Measurements from ENCODE around the gene BMP2K.

The BMP2K gene

DNA sequence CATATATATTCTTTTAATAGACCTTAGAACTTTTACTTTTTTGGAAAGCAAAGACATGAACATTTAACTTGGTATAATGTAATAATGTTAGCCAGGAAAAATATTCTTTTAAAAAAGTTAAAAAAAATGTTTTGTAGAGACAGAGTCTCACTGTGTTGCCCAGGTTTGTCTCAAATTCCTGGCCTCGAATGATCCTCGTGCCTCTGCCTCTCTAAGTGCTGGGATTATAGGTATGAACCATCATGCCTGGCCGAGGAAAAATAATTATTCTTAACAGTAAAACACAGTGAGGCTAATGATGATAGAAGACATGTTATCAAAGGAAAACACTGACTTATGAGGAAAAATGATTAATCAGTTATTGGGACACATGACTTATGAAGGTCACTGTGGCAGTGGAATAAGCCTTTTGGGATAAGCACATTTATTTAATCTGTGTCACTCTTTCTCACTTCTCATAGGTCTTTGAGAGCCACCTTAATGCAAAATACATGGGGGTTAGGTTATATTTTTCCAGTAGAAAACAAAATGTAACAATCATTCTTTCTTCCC, 6.0 kb upstream of the BMP2K start:
- Mint-ChIP-seq H3K4me3 (no peak overlapping the region), H3K27ac (no peak overlapping the region), H3K36me3 (ENCODE audit: low read depth) (peaks cover under 1% of the 10 kb centered on the region), H3K4me1 (ENCODE audit: low read depth) (peaks cover 23% of the 10 kb centered on the region), H3K9me3 (no peaks in the 10 kb centered on the region), H3K27me3 (no peaks in the 10 kb centered on the region)
- intact Hi-C loops (cut with micrococcal nuclease), result loop anchor here (10.0 kb wide), 1 partner anchor 45 kb away; no protein-coding TSS in a partner anchor

DNA sequence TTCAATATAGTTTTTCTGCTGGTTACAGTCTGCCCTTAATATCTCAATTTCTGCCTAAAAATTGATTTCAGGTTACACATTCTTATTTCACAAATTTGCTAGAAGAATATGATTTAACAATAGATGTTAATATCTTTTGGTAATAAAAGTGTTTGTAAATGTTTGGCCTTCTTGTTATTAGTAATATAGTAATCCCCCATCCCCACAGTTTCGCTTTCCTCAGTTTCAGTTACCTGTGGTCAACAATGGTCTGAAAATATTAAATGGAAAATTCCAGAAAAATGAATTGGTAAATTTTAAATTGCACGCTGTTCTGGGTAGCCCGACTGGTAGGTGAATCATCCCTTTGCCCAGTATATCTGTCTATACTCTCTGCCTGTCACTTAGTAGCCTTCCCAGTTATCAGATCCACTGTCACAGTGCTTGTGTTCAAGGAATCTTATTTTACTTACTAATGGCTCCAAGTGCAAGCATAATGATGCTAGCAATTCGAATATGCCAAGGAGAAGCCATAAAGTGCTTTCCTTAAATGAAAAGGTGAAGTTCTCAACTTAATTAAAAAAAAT, 3.5 kb upstream of the BMP2K start:
- Mint-ChIP-seq H3K27ac (no peak overlapping the region), H3K4me3 (no peak overlapping the region), H3K4me1 (ENCODE audit: low read depth) (peaks cover 13% of the 10 kb centered on the region), H3K27me3 (no peaks in the 10 kb centered on the region), H3K9me3 (no peaks in the 10 kb centered on the region), H3K36me3 (ENCODE audit: low read depth) (peaks cover 6% of the 10 kb centered on the region)
- intact Hi-C loops (cut with micrococcal nuclease), result loop anchor here (10.0 kb wide), 1 partner anchor 48 kb away; no protein-coding TSS in a partner anchor

DNA sequence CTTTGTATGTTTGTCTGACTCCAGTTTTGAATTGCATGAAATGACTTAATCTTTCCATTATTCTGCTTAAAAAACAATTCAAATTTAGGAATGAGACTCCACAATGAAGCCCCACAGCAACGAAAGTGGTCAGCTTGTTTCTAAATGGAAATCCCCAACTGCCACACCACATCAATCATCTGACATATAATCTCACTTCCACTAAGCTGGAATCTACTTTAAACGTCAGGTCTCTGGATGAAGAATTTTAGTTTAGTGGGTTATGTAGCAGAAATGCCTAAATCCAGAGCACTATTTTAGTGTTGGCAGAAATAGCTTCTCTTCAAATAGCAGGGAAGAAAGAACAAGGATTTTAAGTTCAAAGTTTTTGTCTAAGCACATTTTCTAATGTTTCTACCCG, 1.7 kb upstream of the BMP2K start:
- intact Hi-C loops (cut with micrococcal nuclease), result loop anchor here (1.0 to 10.0 kb wide), 2 partner anchors 24 to 50 kb away; no protein-coding TSS in a partner anchor
- Mint-ChIP-seq H3K4me3 (peak overlapping the region; percentile 86), H3K27me3 (no peaks in the 10 kb centered on the region), H3K4me1 (ENCODE audit: low read depth) (peaks cover 6% of the 10 kb centered on the region), H3K27ac (no peak overlapping the region), H3K36me3 (ENCODE audit: low read depth) (peaks cover 6% of the 10 kb centered on the region), H3K9me3 (no peaks in the 10 kb centered on the region)

DNA sequence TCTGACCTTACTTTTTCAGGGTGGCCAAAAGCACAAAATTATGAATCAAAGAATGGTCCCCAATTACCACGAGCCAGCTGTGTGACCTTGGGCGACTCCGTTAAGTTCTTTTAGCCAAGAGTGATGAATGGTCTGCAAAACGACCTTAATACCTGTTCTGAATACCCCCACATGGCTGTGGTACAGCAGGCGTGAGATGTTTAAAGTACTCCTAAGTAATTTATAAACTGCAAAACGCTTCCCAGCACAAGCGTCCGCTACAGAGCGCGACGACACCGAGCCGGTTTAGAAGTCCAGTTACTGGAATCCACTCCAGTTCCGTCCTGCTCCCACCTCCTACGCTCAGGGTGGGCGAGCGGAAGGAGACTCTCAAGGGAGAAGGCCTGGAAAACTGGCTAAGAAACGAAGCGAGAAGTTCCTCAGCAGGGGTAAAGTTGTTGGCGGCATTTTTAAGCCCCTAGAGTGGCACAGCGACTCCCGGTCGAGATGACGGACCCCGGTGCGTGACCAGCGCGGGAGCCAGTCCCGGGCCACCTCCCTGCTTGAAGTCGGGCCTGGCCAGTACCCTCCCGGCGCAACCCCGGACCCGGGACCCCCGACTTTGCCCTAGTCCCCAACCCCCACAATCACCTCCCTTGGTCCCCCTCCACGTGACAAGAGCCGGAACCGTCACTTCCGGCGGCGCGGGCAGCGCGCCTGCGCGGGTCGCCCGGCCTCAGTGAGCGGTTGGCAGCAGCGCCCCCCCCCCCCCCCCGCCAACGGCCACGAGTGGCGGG, 659 bp upstream of the BMP2K start:
- Mint-ChIP-seq H3K27ac (no peak overlapping the region), H3K9me3 (no peaks in the 10 kb centered on the region), H3K36me3 (ENCODE audit: low read depth) (peaks cover 6% of the 10 kb centered on the region), H3K4me1 (ENCODE audit: low read depth) (peaks cover 6% of the 10 kb centered on the region), H3K4me3 (peak overlapping the region; percentile 86), H3K27me3 (no peaks in the 10 kb centered on the region)
- intact Hi-C loops (cut with micrococcal nuclease), result loop anchor here (1.0 to 10.0 kb wide), 3 partner anchors 33 to 129 kb away; no protein-coding TSS in a partner anchor

DNA sequence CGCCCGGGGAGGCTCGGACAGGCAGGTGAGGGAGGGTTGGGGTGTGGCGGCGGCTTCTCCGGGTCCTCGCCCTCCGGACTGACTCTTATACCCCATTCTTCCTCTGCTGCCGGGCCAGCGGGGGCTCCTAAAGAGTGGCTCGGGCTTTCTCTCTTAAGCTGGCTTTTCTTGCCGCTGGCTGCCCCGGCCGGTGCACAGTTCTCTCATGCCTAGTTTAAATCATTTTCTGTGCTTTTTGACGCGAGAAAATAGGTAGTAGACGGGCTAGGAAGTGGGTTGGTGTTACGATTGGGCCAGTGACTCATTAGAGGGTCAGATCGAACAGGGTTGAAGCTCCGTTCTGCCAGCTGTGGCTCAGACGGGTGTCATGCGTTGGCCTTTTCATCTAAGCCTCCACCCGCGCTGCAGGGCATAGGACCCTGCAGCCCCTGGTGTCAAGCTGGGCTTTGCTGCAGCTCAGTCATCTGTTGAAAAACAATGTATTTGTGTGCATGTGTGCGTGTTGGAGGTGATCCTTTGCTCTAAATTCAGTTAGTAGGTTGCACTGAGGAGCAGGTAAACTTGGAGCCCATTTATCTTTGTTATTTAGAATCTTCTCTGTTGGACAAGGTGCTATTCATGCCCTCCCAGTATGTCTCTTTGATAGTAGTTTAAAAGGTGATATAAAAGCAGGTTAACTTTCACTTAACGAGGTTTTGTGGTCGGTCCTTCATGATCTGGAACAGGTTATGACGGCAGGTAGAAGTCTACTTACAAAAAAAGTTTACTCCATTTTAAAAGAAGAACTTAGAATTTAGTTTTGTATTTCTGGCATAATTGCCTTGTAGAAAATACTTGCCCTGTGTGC, 802 bp downstream of the BMP2K start:
- Mint-ChIP-seq H3K4me1 (ENCODE audit: low read depth) (peaks cover 6% of the 10 kb centered on the region), H3K36me3 (ENCODE audit: low read depth) (peaks cover 6% of the 10 kb centered on the region), H3K4me3 (no peak overlapping the region), H3K27me3 (no peaks in the 10 kb centered on the region), H3K27ac (no peak overlapping the region), H3K9me3 (no peaks in the 10 kb centered on the region)
- intact Hi-C loops (cut with micrococcal nuclease), result loop anchor here (1.0 to 10.0 kb wide), 3 partner anchors 35 to 131 kb away; no protein-coding TSS in a partner anchor

DNA sequence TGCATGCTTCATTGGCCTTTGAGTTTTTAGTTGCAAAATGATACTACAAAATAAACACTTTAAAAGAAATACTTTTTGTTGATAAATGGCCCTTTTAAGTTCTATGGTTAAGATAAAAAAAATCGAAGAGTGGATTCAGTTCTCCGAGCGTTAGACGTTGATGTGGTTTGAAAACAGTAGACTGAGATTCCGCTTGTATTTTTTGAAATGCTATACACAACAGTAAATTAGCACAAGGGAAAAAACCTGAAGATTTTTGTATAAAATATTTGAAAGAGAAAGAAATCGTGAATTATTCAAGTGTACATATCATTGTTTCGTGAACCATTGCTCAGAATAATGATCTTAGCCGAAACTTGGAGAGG, 1.4 kb downstream of the BMP2K start:
- H3K27ac Mint-ChIP-seq, result no peak overlapping the region
- H3K4me3 Mint-ChIP-seq, result no peak overlapping the region
- no peaks in the 10 kb centered on the region for H3K27me3 Mint-ChIP-seq
- H3K36me3 Mint-ChIP-seq (ENCODE audit: low read depth), result peaks cover 6% of the 10 kb centered on the region
- peaks cover 6% of the 10 kb centered on the region for H3K4me1 Mint-ChIP-seq (ENCODE audit: low read depth)
- H3K9me3 Mint-ChIP-seq, result no peaks in the 10 kb centered on the region
- intact Hi-C loops (cut with micrococcal nuclease), result loop anchor here (5.0 to 10.0 kb wide), 2 partner anchors 35 to 53 kb away; no protein-coding TSS in a partner anchor

DNA sequence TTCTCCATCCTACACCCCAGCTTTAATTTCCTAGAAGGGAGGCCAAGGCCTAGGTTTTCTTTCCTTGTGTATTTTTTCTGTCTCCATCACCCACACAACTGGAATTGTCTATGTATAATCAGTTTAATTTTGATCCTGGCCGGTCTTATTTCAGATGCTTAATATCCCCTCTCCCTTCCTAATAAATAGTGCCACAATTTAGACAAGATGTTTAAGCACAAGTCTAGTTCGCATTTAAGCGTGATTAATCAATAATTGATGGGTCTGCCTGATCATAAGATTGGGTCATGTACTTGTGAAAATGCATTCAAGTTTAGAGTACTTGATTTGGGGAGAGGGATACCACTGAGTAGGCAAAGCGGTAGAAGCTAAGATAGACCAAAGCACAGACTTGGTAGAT, 2.4 kb downstream of the BMP2K start:
- Mint-ChIP-seq H3K4me1 (ENCODE audit: low read depth) (peaks cover 5% of the 10 kb centered on the region), H3K27ac (no peak overlapping the region), H3K4me3 (no peak overlapping the region), H3K27me3 (no peaks in the 10 kb centered on the region), H3K9me3 (no peaks in the 10 kb centered on the region), H3K36me3 (ENCODE audit: low read depth) (peaks cover 6% of the 10 kb centered on the region)
- intact Hi-C loops (cut with micrococcal nuclease), result loop anchor here (5.0 to 10.0 kb wide), 2 partner anchors 36 to 54 kb away; no protein-coding TSS in a partner anchor

DNA sequence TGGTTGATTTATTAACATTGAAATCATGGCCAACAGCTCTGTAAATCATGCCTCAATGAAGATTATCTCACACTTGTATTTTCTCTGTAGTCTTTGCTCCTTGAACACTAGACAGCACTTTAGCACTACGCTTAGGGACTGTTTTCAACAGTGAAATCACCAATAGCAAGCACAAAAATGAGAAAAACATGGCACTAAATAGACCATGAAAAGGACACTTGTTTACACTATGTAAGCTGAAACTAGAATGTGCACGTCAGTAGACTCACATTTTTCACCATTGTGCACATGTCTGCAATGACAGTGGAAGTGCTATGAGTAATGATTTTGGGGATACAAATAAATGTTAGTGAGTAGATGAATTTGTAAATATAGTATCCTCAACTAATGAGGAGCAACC, 3.1 kb downstream of the BMP2K start:
- Mint-ChIP-seq H3K4me1 (ENCODE audit: low read depth) (peaks cover 5% of the 10 kb centered on the region), H3K4me3 (no peak overlapping the region), H3K36me3 (ENCODE audit: low read depth) (peaks cover 10% of the 10 kb centered on the region), H3K27me3 (no peaks in the 10 kb centered on the region), H3K9me3 (no peaks in the 10 kb centered on the region), H3K27ac (no peak overlapping the region)
- intact Hi-C loops (cut with micrococcal nuclease), result loop anchor here (5.0 to 10.0 kb wide), 2 partner anchors 37 to 54 kb away; no protein-coding TSS in a partner anchor

DNA sequence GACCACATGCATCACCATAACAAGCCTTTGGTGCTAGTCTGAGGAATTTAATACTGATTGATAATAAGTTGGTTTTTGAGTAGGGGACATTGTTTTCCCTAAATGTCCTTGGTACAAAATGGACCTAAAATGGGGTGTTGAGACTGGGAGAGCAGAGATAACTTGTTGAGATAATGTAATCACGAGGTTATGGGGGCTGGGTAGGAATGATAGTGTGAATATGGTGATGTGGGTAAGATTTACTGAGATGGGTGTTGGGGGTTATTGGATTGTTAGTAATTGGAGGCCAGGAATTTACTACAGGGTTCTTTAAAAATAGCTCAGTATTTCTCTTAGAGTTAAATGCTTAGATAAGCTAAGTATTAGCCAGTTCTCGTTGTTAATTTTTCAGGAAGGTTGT, 3.9 kb downstream of the BMP2K start:
- Mint-ChIP-seq H3K9me3 (no peaks in the 10 kb centered on the region), H3K4me3 (no peak overlapping the region), H3K36me3 (ENCODE audit: low read depth) (peaks cover 17% of the 10 kb centered on the region), H3K27ac (no peak overlapping the region), H3K27me3 (no peaks in the 10 kb centered on the region), H3K4me1 (ENCODE audit: low read depth) (peaks cover 6% of the 10 kb centered on the region)
- intact Hi-C loops (cut with micrococcal nuclease), result loop anchor here (5.0 kb wide), 2 partner anchors 37 to 168 kb away; no protein-coding TSS in a partner anchor

DNA sequence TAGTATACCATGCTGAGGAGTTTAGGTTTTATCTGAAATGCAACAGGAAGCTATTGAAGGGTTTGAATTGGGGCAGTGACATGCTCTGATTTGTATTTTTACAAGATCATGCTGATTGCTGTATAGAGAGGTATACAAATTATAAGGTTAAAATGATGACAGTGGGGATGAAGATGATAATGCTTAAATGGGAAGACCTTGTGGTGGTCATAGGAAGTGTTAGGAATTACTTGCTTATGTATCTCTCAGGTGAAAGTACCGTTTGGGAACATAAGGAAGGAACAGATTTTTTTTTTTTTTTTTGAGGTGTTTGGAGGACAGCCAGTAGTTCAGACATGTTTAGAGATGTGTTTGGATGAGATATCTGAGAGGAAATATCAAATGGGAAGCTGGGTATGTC, 5.0 kb downstream of the BMP2K start:
- peaks cover 18% of the 10 kb centered on the region for H3K36me3 Mint-ChIP-seq (ENCODE audit: low read depth)
- no peak overlapping the region for H3K4me3 Mint-ChIP-seq
- intact Hi-C loops (cut with micrococcal nuclease), result loop anchor here (5.0 kb wide), 2 partner anchors 36 to 169 kb away; no protein-coding TSS in a partner anchor
- no peaks in the 10 kb centered on the region for H3K9me3 Mint-ChIP-seq
- peaks cover 13% of the 10 kb centered on the region for H3K4me1 Mint-ChIP-seq (ENCODE audit: low read depth)
- no peaks in the 10 kb centered on the region for H3K27me3 Mint-ChIP-seq
- no peak overlapping the region for H3K27ac Mint-ChIP-seq

DNA sequence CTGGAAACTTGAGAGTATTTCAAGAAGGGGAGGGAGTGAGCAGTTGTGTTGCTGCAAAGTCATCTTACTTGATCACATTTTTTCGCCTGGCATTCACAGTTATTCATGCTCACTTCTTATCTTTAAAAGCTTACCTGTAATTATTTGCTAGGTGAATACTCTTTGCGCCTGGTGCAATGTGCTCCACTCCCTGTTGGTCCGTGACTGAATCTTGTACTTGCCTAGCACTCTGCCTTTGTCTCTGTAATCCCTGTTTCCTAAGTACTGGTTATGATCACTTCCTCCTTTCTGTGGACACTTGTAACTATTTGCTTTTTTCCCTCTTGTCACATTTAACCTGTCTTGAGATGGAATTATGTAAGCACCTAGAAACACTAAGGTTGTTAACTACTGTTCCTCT, 5.8 kb downstream of the BMP2K start:
- intact Hi-C loops (cut with micrococcal nuclease), result loop anchor here (5.0 kb wide), 2 partner anchors 35 to 170 kb away; no protein-coding TSS in a partner anchor
- Mint-ChIP-seq H3K27me3 (no peaks in the 10 kb centered on the region), H3K4me3 (no peak overlapping the region), H3K27ac (no peak overlapping the region), H3K36me3 (ENCODE audit: low read depth) (peaks cover 25% of the 10 kb centered on the region), H3K4me1 (ENCODE audit: low read depth) (peaks cover 17% of the 10 kb centered on the region), H3K9me3 (no peaks in the 10 kb centered on the region)

DNA sequence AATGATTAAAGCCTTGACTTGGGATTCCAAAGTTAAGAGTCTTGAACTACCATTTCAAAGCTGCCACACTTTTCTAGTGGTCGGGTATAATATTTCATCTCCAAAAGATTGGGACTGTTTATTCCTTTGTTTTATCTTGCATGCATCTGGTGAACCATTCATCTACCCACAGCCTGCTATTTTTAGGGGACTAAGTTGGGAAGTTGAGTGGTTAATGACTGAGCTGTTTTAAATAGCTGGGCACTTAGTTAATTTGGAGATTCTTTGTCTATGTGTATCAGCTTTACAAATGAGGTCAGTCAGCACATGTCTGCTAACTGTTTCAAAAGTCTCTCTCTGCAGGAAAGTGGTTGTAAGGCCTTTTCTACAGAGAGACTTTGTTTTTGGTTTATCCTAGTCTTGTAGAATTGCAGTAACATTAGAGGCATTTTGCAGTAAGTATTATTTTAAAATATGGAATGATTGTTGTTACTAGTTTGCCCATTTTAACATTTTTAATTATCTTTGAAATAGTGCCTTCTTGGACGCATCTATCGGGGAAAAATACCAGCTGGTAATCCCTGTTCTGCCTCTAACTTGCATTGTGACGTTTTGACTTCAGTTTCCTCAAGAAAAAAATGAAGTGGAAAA, 8.2 kb downstream of the BMP2K start:
- H3K27me3 Mint-ChIP-seq, result no peaks in the 10 kb centered on the region
- peak overlapping the region; percentile 5 for H3K27ac Mint-ChIP-seq
- peaks cover 28% of the 10 kb centered on the region for H3K4me1 Mint-ChIP-seq (ENCODE audit: low read depth)
- intact Hi-C loops (cut with micrococcal nuclease), result loop anchor here (5.0 kb wide), 2 partner anchors 33 to 172 kb away; no protein-coding TSS in a partner anchor
- H3K9me3 Mint-ChIP-seq, result no peaks in the 10 kb centered on the region
- H3K36me3 Mint-ChIP-seq (ENCODE audit: low read depth), result peaks cover 33% of the 10 kb centered on the region
- H3K4me3 Mint-ChIP-seq, result peak overlapping the region; percentile 1

DNA sequence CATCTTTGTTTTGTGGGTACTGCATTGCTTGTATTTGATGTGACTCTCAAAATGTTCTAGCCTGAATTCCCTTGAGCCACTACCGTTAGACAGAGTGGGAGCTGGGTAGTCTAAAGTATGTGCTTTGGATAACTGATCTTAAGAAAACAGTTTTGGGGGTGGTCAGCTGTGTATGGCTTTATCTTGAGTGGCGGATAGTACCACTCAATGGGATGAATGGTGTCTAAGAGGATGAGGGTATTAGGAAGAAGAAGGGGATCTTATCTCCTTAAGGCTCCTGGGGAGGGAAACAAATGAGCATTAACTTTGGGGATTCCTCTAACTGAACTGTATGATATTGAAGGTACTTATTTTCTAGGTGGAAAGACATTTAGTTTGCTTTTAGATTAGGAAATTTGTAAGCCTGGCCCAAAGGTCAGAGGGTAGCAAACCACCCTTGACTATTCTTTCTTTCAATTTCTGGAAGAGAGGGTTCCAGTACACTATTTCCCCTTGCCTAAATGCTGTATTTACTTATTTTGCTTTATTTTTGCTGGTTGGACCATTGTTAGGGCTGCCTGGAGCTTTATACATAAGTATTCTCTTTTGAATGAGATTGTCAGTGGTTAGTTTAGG, 11.3 kb downstream of the BMP2K start:
- intact Hi-C loops (cut with micrococcal nuclease), result no loop called here
- no peak overlapping the region for H3K27ac Mint-ChIP-seq

More for the DNA sequence above, 11.3 kb downstream of the BMP2K start:
- Mint-ChIP-seq H3K36me3 (ENCODE audit: low read depth) (peaks cover 52% of the 10 kb centered on the region), H3K27me3 (no peaks in the 10 kb centered on the region), H3K4me1 (ENCODE audit: low read depth) (peaks cover 44% of the 10 kb centered on the region), H3K9me3 (no peaks in the 10 kb centered on the region), H3K4me3 (no peak overlapping the region)
